ENCODE results near the gene PAM.

PAM gene

GRCh38 chr5:102916109-102916508 lies 161.0 kb downstream of the PAM start:
- TF ChIP-seq REST (IDR thresholded peaks at IDR 0.05; ENCODE audit: insufficient read depth in 1 of 2, low read depth in 2 of 2, low read length in 2 of 2) (no peak), SIN3A (IDR thresholded peaks at IDR 0.05; ENCODE audit: borderline replicate concordance, insufficient read depth, low read length) (no peak), FOXP2 (optimal IDR thresholded peaks at IDR 0.05; ENCODE audit: borderline replicate concordance, extremely low read depth, extremely low read length, insufficient read depth) (no peak), TAF1 (IDR thresholded peaks at IDR 0.05; ENCODE audit: borderline replicate concordance, insufficient read depth, low read length) (no peak), POLR2AphosphoS5 (IDR thresholded peaks at IDR 0.05; ENCODE audit: low read depth, low read length) (no peak)

- TF ChIP-seq FOXP2 (optimal IDR thresholded peaks at IDR 0.05; ENCODE audit: borderline replicate concordance, extremely low read depth, extremely low read length, insufficient read depth), result no peak
Observed at GRCh38 chr5:102918986-102919610, 164.0 kb downstream of the PAM start.

GRCh38 chr5:102920762-102921161 lies 165.7 kb downstream of the PAM start:
- TF ChIP-seq TAF1 (IDR thresholded peaks at IDR 0.05; ENCODE audit: borderline replicate concordance, insufficient read depth, low read length) (no peak), POLR2AphosphoS5 (IDR thresholded peaks at IDR 0.05; ENCODE audit: low read depth, low read length) (no peak), SIN3A (IDR thresholded peaks at IDR 0.05; ENCODE audit: borderline replicate concordance, insufficient read depth, low read length) (no peak), FOXP2 (optimal IDR thresholded peaks at IDR 0.05; ENCODE audit: borderline replicate concordance, extremely low read depth, extremely low read length, insufficient read depth) (no peak), REST (IDR thresholded peaks at IDR 0.05; ENCODE audit: insufficient read depth in 1 of 2, low read depth in 2 of 2, low read length in 2 of 2) (no peak)

GRCh38 chr5:102921341-102922044 lies 166.4 kb downstream of the PAM start:
- no peak for TF ChIP-seq REST (IDR thresholded peaks at IDR 0.05; ENCODE audit: insufficient read depth in 1 of 2, low read depth in 2 of 2, low read length in 2 of 2)
- no peak for TF ChIP-seq SIN3A (IDR thresholded peaks at IDR 0.05; ENCODE audit: borderline replicate concordance, insufficient read depth, low read length)

GRCh38 chr5:102922111-102922720 lies 167.1 kb downstream of the PAM start:
- TF ChIP-seq FOXP2 (optimal IDR thresholded peaks at IDR 0.05; ENCODE audit: borderline replicate concordance, extremely low read depth, extremely low read length, insufficient read depth), result no peak
- TF ChIP-seq SIN3A (IDR thresholded peaks at IDR 0.05; ENCODE audit: borderline replicate concordance, insufficient read depth, low read length), result no peak
- TF ChIP-seq TAF1 (IDR thresholded peaks at IDR 0.05; ENCODE audit: borderline replicate concordance, insufficient read depth, low read length), result no peak
- no peak for TF ChIP-seq POLR2AphosphoS5 (IDR thresholded peaks at IDR 0.05; ENCODE audit: low read depth, low read length)
- no peak for TF ChIP-seq REST (IDR thresholded peaks at IDR 0.05; ENCODE audit: insufficient read depth in 1 of 2, low read depth in 2 of 2, low read length in 2 of 2)

Measured in PFSK-1 (cell line).